ENCODE data around the gene VANGL1.

The VANGL1 gene

DNA sequence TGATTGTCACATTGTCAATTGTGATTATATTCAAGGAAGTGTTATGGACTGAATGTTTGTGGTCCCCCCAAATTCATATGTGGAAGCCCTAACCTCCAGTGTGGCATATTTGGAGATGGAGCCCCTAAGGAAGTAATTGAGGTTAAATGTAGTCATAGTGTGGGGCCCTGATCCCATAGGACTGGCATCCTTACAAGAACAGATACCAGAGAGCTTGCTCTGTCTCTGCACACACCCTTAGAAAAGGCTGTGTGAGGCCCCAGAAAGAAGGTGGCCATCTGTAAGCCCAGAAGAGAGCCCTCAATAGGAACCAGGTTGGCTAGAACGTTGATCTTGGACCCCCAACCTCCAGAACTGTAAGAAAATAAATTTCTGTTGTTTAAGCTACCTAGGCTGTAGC is 28.1 kb downstream of the VANGL1 start:
- DNase-seq: no peak

DNA sequence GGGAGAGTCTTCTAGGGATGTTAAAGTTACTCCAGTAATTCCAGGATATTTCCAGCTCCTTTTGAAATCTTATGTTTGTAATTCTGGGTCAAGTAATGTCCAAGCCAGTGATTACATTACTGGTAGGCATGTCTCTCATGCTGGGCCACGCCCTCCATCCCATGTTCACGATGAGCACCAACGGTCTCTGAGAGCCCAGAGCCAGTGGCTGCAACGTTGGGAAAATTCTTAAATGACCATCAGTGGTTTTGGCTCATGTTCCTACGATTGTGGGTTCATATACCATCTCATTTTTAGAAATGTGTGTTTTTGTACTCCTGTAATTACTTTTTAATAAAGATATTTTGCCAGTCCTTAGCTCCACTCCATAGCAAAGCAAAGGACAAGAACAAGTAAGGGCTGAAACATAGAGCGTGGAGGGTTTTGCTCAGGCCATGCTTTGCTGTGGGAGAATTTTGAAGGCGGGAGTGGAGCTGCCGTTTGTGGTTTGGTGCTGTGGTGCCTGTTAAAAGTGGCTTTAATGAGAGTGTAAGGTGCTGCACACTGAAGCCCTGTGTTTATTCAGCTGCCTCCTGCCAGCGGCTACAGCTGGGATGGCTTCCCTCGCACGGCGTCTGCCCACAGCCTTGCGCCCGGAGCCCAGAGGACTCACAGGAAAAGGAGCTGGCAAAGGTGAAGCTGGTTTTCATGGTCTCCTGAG is 28.9 kb downstream of the VANGL1 start:
- DNase-seq: no peak

DNA sequence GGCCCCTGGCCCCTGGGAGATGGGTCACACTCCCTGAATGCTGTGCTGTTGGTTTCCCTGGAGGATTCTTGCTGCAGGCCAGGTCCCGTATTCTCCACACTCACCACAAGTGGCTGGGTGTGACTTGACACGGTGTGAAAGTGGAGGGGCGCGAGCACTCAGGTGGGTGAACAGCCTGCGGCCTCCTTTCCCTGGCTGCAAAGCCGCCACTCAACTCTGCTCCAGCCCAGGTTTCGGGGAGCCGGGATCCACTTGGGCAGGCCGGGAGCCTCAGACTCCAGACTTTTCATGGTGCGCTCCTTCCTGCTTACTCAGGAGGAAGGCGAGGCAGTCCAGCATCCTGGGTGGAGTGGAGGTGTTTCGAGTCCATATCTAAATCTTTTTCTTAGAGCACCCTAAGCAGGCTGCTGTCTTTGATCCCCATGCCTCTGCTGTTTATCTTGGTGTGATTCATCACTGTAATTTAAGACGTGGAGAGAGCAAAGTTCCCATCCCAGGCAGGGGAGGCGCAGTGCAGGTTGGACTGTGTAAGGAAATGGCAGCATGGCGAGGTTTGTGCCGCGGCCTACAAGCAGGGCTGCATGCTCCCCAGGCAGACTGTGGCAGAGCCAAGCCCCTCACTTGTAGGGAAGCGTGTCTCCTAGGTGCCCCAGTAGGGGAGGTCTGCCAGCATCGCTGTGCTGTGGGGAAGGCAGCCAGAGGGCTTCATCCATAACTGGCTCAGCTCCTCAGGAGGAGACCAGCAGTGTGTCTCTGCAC is 29.6 kb downstream of the VANGL1 start:
- DNase-seq: no peak

DNA sequence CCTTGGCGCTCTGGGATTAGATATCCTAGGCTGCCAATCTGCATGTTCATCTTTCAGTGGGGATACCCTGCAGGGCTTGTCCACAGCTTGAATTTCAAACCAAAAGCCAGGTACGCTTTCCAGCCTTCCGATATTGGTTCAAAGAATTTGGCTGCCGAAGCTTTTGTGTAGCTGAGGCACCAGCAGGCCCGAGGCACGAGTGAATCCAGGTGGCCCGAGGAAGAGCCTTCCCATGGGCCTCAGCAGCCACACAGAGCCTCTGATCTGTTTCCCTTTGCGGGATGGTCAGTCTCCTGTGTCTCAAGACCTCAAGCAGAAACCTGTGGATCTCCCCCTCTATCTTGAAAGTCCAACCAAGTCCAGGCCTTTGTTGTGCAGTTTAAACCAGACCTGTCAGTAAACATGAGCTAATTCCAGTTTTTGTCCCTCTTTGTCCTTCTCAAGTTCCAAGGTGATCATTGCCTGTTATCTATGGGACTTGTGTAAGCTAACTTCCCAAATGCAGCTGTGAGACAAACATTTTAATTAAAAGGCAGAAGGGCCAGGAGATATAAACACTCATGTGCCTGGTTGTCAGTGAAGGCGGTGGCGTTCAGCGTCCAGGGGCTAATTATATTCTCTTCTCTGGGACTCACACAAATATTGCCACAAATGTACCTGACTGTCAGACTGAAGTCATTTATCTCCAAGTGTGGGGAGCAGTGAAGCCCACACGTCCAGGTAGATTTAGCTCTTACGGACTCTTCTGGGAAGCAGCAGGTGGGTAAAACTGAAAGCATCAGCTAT is 30.6 kb downstream of the VANGL1 start:
- DNase-seq: no peak

DNA sequence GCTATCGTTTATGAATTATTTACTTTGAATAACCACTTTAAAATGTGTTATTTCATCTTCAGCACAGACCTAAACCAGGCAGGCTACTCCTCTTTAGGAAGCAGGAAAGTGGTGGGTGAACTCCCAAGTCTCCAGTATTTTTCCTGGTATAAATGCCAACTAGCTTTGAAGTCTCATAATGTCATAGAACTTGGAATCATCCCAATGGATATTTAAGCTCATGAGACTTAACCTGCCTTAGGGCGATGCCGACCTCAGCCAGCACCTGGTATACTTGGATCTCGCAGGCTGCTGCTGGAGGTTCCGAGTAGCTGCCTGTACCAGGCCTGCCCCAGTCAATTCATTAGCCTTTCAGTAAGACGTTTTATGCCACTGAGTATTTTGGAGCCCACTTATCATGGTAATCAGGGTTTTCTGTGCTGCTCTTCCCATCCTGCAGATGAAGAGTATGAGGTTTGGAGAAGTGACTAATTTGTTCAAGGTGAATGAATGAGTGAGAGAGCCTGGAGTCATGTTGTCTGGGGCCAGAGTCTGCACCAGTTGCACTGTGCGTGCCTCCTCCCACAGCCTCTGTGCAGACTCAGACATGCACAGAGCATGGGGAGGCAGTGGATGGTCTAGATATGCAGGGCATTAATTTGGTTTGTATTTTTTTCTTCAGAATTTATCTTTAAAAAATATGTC is 34.9 kb downstream of the VANGL1 start:
- no peak for DNase-seq

DNA sequence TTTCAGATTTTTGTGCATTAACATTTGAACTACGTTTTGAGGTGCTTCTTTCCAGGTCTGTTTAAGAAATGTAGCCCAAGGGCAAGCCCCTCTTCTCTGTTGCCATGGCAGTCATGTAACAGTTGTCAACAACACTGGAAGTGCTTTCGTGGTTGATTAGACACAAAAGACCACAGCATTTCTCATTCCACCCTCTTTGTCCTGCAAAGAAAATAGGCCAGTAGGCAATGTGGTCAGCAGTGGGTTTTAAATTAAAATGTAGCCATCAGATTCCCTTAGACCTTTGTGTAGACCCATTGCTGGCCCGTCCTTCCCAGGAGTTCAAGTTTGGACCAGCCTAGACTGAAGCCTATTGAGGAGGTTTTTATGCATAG is 35.4 kb downstream of the VANGL1 start:
- DNase-seq: no peak

DNA sequence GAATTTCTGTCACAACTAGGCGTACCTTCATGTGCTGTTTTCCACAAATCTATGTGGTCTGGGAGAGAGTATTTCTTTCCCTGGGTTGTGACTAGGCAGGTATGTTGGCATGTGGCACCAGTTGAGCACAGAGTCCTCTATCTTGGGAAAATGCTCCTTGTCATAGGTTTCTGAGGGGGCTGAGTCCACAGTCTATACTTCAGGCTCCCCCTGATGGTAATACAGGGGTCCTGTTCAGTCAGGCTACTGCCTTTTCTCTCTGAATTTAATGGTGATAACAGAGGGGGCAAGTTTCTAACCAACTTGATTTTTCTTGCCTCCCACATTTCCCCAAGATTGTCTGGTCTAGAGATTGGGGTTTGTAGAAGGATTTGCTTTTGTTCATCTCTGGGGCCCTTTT is 35.8 kb downstream of the VANGL1 start:
- no peak for DNase-seq

DNA sequence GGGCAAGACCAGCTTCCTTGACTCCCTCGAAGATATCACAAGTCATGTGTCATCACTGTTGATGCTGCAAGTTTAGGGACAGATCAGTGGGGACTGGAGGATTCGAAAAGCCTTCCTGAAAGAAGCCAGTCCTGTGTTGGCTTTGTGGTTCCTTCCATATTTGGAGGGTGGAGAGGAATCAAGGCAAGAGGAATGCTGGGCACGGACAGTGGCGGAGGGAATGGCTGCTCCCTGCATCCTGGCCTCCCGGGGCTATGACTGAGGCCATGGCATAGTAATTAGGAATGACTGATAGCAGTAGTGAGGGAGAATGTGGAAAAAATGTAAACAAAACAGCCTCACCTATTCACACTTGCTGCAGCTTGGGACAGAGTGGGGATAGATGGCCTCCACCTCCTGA is 36.4 kb downstream of the VANGL1 start:
- no peak for DNase-seq

DNA sequence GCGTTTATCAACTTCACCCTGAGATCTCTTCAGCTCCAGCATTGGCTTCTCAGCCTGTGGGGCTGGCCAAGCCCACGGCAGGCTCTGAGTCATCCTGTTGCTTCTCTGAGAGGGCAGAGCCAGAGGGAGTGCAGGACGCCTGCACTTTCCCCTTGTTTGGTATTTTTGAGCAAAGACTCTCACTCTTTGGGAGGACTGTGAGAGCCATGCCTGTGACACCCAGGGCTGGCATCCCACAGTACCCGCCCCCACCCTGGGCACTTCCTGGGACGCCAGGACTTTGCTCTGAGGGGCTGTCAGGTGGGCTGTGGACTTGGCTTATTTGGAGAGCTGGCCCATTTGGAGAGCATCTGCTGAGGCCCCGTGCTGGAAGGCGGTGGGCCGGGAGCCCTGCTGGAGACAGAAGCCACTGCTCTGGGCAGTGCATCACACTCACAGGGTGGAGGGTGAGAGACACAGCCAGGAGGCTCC is 37.4 kb downstream of the VANGL1 start:
- DNase-seq: no peak

DNA sequence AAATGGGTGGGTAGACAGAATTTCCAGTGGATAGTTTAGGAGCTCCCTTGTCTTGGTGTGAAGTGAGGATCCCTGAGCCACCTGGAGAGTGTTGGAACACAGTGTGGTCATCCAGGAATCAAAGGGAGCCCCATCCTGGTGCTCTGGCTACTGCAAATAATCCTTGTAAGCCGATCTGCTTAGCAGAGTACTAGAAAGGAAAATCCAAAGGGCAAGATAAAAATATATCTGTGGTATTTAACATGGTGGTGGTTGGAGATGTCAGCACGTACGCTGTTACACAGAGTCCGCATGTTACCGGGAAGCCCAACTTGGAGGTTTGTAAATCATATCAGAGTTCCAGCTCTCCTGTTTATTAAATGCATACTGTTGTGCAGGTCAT is 39.0 kb downstream of the VANGL1 start:
- no peak for DNase-seq

DNA sequence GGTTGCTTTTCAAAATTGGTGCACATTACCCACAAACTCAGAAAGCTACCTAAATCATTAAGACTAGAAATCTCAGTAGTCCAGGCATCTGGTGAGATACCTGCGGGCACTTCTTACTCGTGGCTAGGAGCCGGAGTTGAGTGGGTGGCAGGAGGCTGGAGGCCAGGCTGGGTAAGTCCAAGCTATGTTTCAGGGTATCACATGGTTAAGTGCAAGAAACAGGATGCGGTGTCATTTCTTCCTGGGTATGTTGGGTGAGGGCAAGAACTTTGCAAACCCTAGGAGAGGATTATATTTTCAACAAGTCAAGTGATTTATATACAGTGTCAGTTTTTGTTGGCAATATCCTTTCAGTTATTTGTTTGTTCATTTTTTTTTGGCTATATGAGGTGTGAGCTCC is 41.0 kb downstream of the VANGL1 start:
- DNase-seq: no peak

DNA sequence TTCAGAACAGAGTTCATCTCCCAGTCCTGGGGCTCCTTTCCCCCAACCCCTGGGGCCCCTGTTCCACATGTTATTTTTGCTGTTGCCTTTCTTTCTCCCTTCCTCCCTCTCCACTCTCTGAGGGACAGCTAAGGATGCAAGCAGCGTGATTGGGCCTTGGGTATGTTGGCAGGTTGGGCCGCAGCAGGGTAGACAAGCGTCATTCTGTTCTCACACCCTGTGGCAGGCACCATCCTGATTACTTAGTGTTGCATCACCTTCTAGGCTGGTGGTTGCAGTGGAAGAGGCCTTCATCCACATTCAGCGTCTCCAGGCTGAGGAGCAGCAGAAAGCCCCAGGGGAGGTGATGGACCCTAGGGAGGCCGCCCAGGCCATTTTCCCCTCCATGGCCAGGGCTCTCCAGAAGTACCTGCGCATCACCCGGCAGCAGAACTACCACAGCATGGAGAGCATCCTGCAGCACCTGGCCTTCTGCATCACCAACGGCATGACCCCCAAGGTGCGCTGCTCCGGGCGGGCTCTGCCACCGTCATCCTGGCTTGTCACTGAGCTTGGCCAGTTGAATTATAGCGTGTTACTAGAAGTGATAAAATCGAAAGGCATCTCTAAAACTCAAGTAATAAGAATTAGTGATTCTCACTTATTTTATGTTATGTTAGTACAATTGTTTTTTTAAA is 43.4 kb downstream of the VANGL1 start:
- DNase-seq: no peak

DNA sequence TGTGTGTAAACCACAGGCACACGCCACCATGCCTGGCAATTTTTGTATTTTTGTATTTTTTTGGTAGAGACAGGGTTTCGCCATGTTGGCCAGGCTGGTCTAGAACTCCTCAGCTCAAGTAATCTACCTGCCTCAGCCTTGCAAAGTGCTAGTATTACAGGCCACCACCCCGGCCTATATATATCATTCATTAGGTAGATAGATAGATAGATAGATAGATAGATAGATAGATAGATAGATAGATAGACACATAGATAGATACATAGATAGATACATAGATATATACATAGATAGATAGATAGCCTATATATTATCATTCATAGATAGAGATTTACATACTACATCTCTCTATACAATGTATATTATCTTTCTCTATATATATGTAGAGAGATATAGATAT is 46.0 kb downstream of the VANGL1 start:
- DNase-seq: no peak

DNA sequence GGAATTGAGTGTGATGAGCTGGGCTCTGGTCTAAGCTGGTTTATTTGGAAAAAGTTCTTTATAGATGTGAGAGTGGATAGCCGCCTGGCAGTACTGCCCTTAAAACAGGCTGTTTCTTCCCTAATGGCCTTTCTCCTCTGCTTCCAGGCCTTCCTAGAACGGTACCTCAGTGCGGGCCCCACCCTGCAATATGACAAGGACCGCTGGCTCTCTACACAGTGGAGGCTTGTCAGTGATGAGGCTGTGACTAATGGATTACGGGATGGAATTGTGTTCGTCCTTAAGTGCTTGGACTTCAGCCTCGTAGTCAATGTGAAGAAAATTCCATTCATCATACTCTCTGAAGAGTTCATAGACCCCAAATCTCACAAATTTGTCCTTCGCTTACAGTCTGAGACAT is 49.2 kb downstream of the VANGL1 start:
- DNase-seq: no peak

DNA sequence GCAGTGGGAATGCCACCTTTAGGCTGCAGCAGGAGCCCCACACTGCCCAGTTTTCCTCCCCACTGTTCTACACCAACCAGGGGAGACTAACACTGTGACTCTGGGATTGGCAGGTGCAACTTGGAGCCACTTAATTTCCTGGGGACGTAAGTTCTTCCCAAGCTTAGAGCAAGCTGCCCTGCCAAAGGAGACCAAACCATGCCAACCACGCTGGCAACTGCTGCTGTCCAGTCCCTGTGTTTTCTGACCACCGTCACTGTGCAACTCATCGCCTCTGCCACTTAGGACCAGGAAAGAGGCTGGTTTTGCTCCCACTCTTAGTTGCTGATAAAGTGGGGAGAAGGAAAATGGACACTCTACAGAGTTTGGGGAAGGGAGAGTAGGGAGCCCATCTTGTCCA is 50.5 kb downstream of the VANGL1 start:
- DNase-seq: no peak

DNA sequence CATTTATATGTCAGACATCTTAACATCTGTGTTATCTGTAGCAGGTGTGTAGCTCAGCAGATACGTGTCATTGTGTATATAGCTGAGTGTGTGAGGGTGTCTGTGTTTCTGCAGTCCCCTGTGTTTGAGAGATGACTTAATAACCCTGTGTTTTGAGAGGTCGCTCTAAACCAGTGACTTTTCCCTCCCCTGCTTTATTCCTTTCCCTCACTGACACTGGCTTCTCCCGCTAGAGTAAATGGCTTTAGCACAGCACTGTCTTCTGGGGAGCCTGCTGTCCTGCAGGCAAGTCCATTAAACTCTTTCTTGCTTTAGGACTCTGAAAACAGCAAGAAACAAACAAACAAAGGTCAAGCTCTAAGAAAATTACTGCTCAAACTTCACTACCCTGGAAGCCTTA is 53.0 kb downstream of the VANGL1 start:
- DNase-seq: no peak

DNA sequence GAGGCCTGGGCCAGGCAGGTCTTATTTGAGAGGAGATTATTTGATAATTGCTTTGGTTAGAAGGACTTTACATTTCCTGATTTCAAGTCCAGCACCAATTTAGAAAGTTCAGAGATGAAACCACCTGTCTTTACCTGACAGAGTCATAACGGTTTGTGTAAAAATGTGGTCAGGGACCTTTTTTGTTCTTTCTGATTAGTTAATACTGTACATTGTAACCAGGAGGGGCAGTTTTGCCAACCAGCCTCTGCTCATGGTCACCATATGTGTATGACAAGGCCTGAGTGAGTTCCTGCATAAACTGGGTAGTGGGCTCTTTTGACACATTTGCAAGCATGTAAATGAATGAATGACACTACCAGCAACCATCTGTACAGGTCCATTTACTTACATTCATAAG is 55.8 kb downstream of the VANGL1 start:
- DNase-seq: no peak

DNA sequence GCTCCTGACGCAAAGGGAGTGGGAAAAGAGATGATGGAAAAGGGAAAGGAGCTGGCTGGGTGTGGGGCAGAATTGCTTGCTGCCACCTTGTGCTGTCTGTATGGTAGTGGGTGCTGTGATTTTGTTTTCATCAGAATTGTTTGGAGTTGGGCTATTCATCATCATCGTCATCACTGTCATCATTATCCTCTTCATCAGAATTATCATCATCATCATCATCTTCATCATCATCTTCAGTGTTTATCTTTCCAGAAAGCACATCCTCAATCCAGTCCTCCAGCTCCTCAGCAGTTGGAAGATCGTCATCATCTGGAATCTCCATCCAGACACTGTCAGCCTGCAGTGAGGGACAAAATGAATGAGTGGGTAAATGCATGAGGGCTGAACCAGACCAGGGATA is 59.3 kb downstream of the VANGL1 start:
- no peak for DNase-seq

DNA sequence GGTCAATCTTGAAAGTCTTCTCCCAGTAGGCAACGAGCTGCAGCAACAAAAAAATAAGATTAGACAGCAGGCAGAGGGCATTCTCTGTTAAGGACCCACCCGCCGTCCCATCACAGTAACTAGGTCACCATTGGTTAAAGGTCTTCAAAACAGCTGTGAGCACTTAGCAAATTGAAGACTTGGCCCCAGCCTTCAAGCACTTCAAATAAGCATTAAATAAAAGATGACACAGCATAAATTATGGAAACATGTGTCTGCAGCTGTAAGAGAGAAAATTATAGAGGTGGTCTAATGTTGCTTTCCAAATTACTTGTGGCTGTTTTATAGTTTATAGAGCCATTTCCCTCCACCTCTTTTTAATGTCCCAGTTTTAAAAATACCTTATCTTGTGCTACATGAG is 61.2 kb downstream of the VANGL1 start:
- DNase-seq: no peak

DNA sequence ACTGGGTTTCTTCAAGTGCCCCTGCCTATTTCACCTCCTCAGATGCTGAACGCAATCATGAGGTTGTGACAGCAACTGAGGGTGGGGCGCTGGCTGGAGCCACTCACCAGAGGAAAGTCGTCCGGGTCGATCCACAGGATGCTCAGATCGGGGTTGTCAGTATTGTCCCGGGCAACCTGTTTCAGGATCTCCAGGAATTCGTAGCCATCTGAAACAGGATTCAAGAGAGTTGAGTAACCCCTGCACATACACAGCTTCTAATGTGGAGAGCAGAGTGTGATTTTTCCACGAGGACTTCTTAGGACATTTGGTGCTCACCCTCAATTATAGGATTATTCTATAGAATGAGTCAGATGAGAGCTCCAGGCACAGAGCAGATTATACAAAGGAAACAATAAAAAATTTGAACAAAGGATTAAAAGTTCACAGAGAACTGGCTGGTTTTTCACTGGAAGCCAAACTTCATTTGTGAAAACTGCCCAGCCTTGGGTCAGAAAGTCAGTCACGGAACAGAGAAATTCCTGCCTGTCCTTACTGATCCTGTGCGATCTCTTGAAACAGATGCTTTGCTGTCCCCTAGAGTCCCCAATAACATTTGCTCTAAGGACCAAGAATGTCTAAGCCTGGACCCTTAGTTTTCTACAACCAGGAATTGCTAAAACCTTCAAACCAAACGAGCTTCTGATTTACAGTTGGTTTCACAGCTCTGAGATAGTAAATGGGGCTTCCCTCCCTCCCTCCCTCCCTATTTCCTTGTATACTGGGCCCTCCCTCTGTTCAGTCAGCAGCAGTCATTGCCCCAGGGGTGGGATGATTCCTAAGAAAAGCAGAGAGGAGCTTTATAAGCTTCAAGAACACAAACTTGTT is 63.5 kb downstream of the VANGL1 start:
- DNase-seq: no peak

DNA sequence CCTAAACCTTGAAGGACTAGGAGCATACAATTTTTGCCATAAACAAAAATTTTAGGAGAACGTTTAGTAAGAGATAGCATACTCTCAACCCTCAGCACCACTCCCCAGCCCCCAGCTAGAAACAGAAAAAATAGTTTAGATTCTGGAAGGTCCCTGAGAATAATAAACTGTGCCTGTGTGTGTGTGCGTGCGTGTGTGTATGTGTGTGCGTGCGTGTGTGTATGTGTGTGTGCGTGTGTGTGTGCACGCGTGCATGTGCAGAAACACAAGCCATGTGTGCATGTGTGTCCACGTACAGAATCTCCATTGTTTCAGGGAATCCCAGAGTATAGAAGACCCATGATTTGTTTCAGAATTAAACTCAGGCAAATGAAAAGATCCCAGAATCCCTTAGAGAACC is 64.2 kb downstream of the VANGL1 start:
- no peak for DNase-seq
